ENCODE measurements around the gene NPIPB2.
"Not testable (repeated sequence)": the region's sequence is repeated elsewhere in the genome, so short reads cannot be mapped to it uniquely, and the experiment has no call there.

The NPIPB2 gene

DNA sequence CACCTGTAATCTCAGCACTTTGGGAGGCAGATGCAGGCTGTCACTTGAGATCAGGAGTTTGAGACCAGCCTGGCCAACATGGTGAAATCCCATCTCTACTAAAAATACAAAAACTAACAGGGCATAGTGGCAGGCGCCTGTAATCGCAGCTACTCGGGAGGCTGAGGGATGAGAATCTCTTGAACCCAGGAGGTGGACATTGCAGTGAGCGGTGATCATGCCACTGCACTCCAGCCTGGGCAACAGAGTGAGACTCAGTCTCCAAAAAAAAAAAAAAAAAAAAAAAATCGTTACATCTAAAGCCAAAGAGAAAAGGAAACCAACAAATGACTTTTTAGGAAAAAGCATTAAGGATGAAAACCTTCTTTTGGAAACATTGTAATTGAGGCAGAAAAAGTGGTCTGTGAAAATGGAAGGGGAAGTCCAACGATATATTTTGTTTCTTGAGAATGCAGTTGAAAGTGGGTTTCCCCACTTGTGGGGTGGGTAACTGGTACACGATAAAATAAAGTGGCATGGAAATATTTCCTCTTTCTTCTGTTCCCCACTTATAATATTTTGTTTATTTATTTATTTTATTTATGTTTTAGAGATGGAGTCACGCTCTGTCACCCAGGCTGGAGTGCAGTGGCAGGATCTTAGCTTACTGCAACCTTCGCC lies 37.3 kb upstream of the NPIPB2 start:
- no peak for DNase-seq (ENCODE audit: low read depth)
- H3K4me3 ChIP-seq (ENCODE audit: low read depth, low read length): peak overlapping the region; percentile 76
- TF ChIP-seq, protein P1, sequence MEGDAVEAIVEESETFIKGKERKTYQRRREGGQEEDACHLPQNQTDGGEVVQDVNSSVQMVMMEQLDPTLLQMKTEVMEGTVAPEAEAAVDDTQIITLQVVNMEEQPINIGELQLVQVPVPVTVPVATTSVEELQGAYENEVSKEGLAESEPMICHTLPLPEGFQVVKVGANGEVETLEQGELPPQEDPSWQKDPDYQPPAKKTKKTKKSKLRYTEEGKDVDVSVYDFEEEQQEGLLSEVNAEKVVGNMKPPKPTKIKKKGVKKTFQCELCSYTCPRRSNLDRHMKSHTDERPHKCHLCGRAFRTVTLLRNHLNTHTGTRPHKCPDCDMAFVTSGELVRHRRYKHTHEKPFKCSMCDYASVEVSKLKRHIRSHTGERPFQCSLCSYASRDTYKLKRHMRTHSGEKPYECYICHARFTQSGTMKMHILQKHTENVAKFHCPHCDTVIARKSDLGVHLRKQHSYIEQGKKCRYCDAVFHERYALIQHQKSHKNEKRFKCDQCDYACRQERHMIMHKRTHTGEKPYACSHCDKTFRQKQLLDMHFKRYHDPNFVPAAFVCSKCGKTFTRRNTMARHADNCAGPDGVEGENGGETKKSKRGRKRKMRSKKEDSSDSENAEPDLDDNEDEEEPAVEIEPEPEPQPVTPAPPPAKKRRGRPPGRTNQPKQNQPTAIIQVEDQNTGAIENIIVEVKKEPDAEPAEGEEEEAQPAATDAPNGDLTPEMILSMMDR (IDR thresholded peaks at IDR 0.05; ENCODE audit: insufficient read depth, low read depth, low read length, missing control alignments): no peak

DNA sequence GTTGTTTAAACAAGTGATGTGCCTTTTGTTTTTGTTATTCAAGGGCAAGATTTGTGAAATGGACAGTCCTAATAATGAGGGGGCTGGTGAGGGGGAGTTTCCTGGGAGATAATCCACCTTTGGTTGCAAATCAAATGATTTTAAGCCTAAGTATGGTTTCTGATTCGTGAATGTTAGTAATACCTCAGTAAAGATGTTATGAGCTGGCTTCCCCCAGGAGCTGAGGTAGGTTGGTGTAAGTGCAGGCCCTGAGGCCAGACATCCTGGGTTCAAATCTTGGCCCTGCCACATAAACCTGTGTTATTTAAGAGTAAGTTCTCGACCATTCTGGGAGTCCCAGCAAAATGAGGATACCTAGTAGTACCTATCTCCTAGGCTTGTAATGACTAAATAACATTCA lies 36.2 kb upstream of the NPIPB2 start:
- no peak for DNase-seq (ENCODE audit: low read depth)
- TF ChIP-seq, protein P1 (IDR thresholded peaks at IDR 0.05; ENCODE audit: insufficient read depth, low read depth, low read length, missing control alignments): no peak
- H3K4me3 ChIP-seq (ENCODE audit: low read depth, low read length): peak overlapping the region; percentile 76

DNA sequence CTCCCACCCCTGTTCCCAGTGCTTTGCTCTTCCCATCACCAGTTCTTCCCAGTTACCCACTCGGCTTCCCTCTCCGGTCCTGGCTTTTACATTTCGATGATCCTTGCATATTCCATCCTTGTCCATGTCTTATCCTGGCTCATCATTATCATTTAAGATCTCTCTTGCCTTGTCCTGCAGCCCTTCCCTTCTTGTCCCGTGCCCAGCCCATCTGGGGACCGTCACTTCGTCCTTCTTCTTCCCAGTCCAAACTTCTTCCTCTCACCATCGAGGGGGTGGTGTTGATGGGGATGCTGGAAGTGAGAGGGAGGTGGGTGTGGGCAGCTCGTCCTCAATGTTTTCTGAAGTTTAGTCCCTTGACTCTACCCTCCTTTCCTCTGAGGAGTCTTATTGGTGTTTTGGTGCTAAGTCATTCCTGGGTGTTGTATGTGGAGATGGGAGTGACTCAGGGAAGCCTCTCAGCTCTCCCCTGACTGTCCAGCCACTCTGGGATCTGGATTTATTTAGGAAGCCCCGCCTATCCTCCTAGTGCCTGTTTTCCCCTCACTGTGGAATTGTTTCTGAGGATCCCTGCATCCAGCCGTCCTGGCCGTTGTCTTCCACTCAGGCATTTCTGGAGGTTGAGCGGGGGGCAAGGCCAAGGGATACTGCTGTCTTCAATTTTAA lies 35.7 kb upstream of the NPIPB2 start:
- TF ChIP-seq, protein P1 (IDR thresholded peaks at IDR 0.05; ENCODE audit: insufficient read depth, low read depth, low read length, missing control alignments): no peak
- H3K4me3 ChIP-seq (ENCODE audit: low read depth, low read length): peak overlapping the region; percentile 76
- DNase-seq (ENCODE audit: low read depth): no peak

DNA sequence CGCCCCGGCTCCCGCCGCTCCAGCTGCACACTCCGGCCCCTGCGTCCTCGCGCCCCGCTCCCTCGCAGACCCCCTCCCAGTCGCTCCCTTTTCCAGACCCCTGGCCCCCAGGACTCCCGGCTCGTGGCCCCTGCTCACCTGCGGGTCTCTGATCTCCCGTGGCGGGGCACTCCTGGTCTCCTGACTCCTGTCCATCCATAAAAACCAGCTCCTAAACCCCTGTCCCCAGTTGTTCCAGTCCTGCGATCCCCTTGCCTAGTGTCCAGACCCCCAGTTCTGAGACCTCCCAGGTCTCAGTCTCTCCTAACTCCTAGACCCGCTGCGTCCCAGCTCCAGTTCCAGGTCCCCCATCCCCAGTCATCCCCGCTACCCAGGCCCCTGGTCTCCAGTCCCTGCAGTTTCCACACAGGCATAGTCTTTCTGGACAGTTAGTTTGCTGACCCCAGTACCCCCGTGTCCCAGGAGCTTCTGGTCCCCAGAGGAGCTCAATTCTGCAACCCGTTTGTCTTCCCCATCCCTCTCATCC lies 35.1 kb upstream of the NPIPB2 start:
- TF ChIP-seq, protein P1 (IDR thresholded peaks at IDR 0.05; ENCODE audit: insufficient read depth, low read depth, low read length, missing control alignments): no peak
- peak overlapping the region; percentile 76 for H3K4me3 ChIP-seq (ENCODE audit: low read depth, low read length)
- DNase-seq (ENCODE audit: low read depth): no peak

DNA sequence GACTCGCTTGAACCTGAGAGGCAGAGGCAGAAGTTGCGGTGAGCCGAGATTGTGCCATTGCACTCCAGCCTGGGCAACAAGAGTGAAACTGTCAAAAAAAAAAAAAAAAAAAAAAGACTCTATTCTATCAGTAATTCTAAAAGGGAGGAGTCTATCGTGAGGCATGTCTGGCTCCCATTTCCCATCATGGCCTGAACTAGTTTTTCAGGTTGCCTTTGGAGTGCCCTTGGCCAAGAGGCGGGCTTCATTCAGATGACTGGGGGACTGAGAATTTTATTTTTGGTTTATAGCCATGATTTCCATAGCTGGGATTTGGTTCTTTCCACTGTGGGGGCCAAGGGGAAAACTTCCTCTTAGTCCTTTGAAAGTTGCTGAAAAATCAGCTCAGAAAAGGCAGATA lies 31.2 kb upstream of the NPIPB2 start:
- TF ChIP-seq, protein P1 (IDR thresholded peaks at IDR 0.05; ENCODE audit: insufficient read depth, low read depth, low read length, missing control alignments): no peak
- DNase-seq (ENCODE audit: low read depth): no peak
- H3K4me3 ChIP-seq (ENCODE audit: low read depth, low read length): no peak overlapping the region

DNA sequence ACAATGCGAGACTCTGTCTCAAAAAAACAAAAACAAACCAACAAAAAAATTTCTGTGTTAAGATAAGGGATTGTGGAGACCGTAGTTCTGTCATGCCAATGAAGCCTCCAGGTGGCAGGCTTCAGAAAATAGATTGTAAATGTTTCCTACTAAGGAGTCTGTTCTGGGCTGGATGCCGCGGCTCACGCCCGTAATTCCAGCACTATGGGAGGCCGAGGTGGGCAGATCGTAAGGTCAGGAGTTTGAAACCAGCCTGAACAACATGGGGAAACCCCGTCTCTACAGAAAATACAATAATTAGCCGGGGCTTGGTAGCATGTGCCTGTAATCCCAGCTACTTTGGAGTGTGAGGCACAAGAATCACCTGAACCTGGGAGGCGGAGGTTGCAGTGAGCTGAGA lies 30.3 kb upstream of the NPIPB2 start:
- DNase-seq (ENCODE audit: low read depth): no peak
- TF ChIP-seq, protein P1 (IDR thresholded peaks at IDR 0.05; ENCODE audit: insufficient read depth, low read depth, low read length, missing control alignments): peak; percentile 9
- H3K4me3 ChIP-seq (ENCODE audit: low read depth, low read length): no peak overlapping the region

DNA sequence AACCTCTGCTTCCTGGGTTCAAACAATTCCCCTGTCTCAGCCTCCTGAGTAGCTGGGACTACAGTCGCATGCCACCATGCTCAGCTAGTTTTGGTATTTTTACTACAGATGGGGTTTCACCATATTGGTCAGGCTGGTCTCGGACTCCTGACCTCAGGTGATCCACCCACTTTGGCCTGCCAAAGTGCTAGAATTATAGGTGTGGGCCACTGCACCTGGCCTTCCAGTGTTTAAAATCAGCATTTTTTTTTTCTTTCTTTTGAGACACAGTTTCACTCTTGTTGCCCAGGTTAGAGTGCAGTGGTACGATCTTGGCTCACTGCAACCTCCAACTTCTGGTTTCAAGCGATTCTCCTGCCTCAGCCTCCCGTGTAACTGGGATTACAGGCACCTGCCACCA lies 28.4 kb upstream of the NPIPB2 start:
- H3K4me3 ChIP-seq (ENCODE audit: low read depth, low read length): not testable (repeated sequence)
- peak; percentile 68 for DNase-seq (ENCODE audit: low read depth)

Measured in GM12865 (cell line).